PC-3 (cell line): Measurements from ENCODE around the gene ADI1.

Experiments used
- CTCF ChIP-seq: fragments of 300-600 bp; sonication (generic); conservative IDR thresholded peaks from 2 replicates; pipeline ENCODE4 v1.5.1; 2017; ENCODE audit warnings: antibody characterized with exemption, low read depth, mild to moderate bottlenecking, low read length
- EZH2phosphoT487 ChIP-seq: fragments of 300-600 bp; sonication (generic); IDR thresholded peaks from 2 replicates; pipeline ENCODE4 v1.6.1; 2018; ENCODE audit warnings: mild to moderate bottlenecking, antibody characterized with exemption, low read length, borderline replicate concordance

- TF ChIP-seq CTCF (no peak), EZH2phosphoT487 (no peak)
Observed at GRCh38 chr2:3486047-3487027, 33.0 kb downstream of the ADI1 start.
